IPS-20b (cell line): ENCODE measurements around the gene SLC7A9.

Experiments
- H3K27ac ChIP-seq: one replicate; pipeline ENCODE4 v1.5.1; 2013; ENCODE audit warnings: low read length
- H3K27me3 ChIP-seq: 2 replicates; pipeline ENCODE4 v1.6.1; 2013; ENCODE audit warnings: mild to moderate bottlenecking, low read length, inconsistent platforms; ENCODE audit not compliant: insufficient read depth
- H3K36me3 ChIP-seq: 2 replicates; pipeline ENCODE4 v1.6.1; 2013; ENCODE audit warnings: low read depth, mild to moderate bottlenecking, inconsistent platforms, low read length, moderate library complexity; ENCODE audit not compliant: insufficient read depth
- H3K4me1 ChIP-seq: 2 replicates; pipeline ENCODE4 v1.6.1; 2013; ENCODE audit warnings: mild to moderate bottlenecking, control low read depth, inconsistent platforms, low read length, moderate library complexity; ENCODE audit not compliant: insufficient read depth
- H3K4me3 ChIP-seq: 2 replicates; pipeline ENCODE4 v1.5.1; 2013; ENCODE audit warnings: mild to moderate bottlenecking, low read length, inconsistent platforms
- H3K9ac ChIP-seq: 2 replicates; pipeline ENCODE4 v1.6.1; 2013; ENCODE audit warnings: low read depth, mild to moderate bottlenecking, inconsistent platforms, low read length, moderate library complexity
- H3K9me3 ChIP-seq: 2 replicates; pipeline ENCODE4 v1.6.1; 2013; ENCODE audit warnings: mild to moderate bottlenecking, low read depth, low read length, inconsistent platforms; ENCODE audit not compliant: insufficient read depth

The SLC7A9 gene

GRCh38 chr19:32781280-32781679, 88.3 kb downstream of the SLC7A9 start:
- no peaks in the 10 kb centered on the region for H3K36me3 ChIP-seq
- peaks cover 4% of the 10 kb centered on the region; the same call in 1 of the 2 replicates for H3K9me3 ChIP-seq
- no peak overlapping the region for H3K27ac ChIP-seq
- H3K4me1 ChIP-seq = no peaks in the 10 kb centered on the region; the same call in 1 of the 2 replicates
- no peaks in the 10 kb centered on the region for H3K27me3 ChIP-seq
- no peak overlapping the region for H3K9ac ChIP-seq
- H3K4me3 ChIP-seq = no peak overlapping the region
